ENCODE measurements around the gene PDE9A. TPM values are rescaled to one million over a fixed set of nuclear protein-coding genes. Genes with fewer than 3 reads are reported as not detected.

The PDE9A gene
- total RNA-seq, 1 experiment from 2014 or later: 8.4 TPM

- H2AFZ ChIP-seq: no peak overlapping the region
- H3K4me2 ChIP-seq: no peak overlapping the region
- TF ChIP-seq EZH2 (IDR thresholded peaks at IDR 0.05; ENCODE audit: low read depth): no peak
- TF ChIP-seq, protein P1, sequence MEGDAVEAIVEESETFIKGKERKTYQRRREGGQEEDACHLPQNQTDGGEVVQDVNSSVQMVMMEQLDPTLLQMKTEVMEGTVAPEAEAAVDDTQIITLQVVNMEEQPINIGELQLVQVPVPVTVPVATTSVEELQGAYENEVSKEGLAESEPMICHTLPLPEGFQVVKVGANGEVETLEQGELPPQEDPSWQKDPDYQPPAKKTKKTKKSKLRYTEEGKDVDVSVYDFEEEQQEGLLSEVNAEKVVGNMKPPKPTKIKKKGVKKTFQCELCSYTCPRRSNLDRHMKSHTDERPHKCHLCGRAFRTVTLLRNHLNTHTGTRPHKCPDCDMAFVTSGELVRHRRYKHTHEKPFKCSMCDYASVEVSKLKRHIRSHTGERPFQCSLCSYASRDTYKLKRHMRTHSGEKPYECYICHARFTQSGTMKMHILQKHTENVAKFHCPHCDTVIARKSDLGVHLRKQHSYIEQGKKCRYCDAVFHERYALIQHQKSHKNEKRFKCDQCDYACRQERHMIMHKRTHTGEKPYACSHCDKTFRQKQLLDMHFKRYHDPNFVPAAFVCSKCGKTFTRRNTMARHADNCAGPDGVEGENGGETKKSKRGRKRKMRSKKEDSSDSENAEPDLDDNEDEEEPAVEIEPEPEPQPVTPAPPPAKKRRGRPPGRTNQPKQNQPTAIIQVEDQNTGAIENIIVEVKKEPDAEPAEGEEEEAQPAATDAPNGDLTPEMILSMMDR (conservative IDR thresholded peaks at IDR 0.05): no peak
- H3K9me2 ChIP-seq (ENCODE audit: insufficient read depth): no peaks in the 10 kb centered on the region
- POLR2A ChIA-PET (ENCODE audit: unreplicated experiment): no interaction called here
- H3K79me2 ChIP-seq (ENCODE audit: low read depth): no peaks in the 10 kb centered on the region
- BruUV-seq (replicated peaks): no TSS peak
- peaks cover 25% of the 10 kb centered on the region for H3K4me1 ChIP-seq (replicated peaks; ENCODE audit: insufficient read depth)
- H3K27me3 ChIP-seq (ENCODE audit: insufficient read depth, low read depth): no peaks in the 10 kb centered on the region
- H3K4me3 ChIP-seq: no peak overlapping the region
- no peaks in the 10 kb centered on the region for H4K20me1 ChIP-seq (ENCODE audit: insufficient read depth)
- no peak overlapping the region for H3K27ac ChIP-seq
- no peak for DNase-seq
- H3F3A ChIP-seq (ENCODE audit: insufficient read depth, low read depth): peaks cover 29% of the 10 kb centered on the region
- intact Hi-C loops (cut with micrococcal nuclease; ENCODE audit: unreplicated experiment): no loop called here
- CTCF ChIA-PET: no interaction called here
- H3K9me3 ChIP-seq (ENCODE audit: insufficient read depth, low read depth): no peaks in the 10 kb centered on the region
- H3K36me3 ChIP-seq (ENCODE audit: low read depth): no peaks in the 10 kb centered on the region
These were observed 141.1 kb downstream of the PDE9A start for GRCh38 chr21:42794551-42794950.

DNA sequence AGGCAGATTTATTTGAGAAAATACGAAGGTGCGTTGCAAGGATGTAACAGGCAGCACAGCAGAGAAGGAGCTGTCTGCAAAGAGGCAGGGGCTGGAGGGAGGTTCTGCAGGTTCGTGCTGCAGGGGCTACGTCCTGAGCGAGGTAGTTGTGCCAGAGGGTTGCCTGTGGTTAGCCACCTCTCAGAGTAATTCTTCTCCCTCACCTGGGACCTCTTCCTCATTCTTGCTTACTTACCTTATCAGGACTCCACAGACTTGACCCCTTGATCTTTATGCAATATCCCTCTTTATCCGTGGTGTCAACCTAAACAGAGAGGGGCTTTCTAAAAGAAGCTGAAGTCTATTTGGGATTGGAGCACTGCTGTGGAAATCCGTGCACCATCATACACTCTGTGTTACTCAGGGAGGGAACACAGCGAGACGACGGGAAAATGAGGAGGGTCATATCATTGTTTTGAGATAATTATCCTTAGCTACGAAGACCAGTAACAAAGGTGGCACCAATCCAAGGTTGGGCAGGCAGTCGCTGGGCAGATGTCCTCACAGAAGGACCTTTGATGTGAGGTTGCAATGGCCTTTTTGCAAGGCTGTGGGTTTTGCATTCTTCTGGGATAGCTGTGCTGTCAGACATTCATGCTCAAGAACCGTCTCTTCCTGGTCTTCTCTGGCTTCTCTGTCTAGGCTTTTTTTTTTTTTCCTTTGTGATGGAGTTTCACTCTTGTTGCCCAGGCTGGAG, 143.1 kb downstream of the PDE9A start:
- Histone ChIP-seq H3K27me3 (ENCODE audit: insufficient read depth, low read depth) (no peaks in the 10 kb centered on the region), H3F3A (ENCODE audit: insufficient read depth, low read depth) (peaks cover 36% of the 10 kb centered on the region), H3K9me3 (ENCODE audit: insufficient read depth, low read depth) (no peaks in the 10 kb centered on the region), H3K4me2 (peak overlapping the region; percentile 59), H3K27ac (peak overlapping the region; percentile 16), H3K9me2 (ENCODE audit: insufficient read depth) (no peaks in the 10 kb centered on the region), H3K79me2 (ENCODE audit: low read depth) (no peaks in the 10 kb centered on the region), H4K20me1 (ENCODE audit: insufficient read depth) (no peaks in the 10 kb centered on the region), H3K36me3 (ENCODE audit: low read depth) (no peaks in the 10 kb centered on the region), H3K4me3 (peak overlapping the region; percentile 1; the same call in 1 of the 2 replicates), H2AFZ (peak overlapping the region; percentile 67; the same call in 1 of the 2 replicates), H3K4me1 (replicated peaks; ENCODE audit: insufficient read depth) (peaks cover 33% of the 10 kb centered on the region)
- DNase-seq: peak; percentile 48 to 82
- TF ChIP-seq EZH2 (IDR thresholded peaks at IDR 0.05; ENCODE audit: low read depth): no peak
- TF ChIP-seq, protein P1 (conservative IDR thresholded peaks at IDR 0.05): no peak
- intact Hi-C loops (cut with micrococcal nuclease; ENCODE audit: unreplicated experiment): loop anchor here (1.0 kb wide), 2 partner anchors 16 to 72 kb away; no protein-coding TSS in a partner anchor
- no TSS peak for BruUV-seq (replicated peaks)
- CTCF ChIA-PET: interaction anchor here (0.6 kb wide), 1 partner anchor 20 kb away, joined by 3 read pairs; no protein-coding TSS in a partner anchor
- POLR2A ChIA-PET (ENCODE audit: unreplicated experiment): no interaction called here

DNA sequence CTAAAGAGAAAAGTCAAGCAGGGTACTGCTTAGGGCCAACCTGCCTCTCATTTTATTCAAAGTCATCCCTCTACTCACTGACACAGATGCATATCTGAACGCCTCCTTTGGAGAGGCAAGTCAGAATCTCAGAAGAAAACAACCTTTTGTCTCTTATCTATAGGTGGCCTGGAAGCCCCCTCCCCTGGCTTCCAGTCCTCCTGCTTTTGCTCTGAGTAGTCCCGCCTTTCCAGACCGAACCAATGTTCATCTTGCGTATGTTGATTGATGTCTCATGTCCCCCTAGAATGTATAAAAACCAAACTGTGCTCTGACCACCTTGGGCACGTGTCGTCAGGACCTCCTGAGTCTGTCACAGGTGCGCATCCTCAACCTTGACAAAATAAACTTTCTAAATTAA, 144.1 kb downstream of the PDE9A start:
- no peak overlapping the region for H3K4me2 ChIP-seq
- no peaks in the 10 kb centered on the region for H3K27me3 ChIP-seq (ENCODE audit: insufficient read depth, low read depth)
- H3F3A ChIP-seq (ENCODE audit: insufficient read depth, low read depth): peaks cover 36% of the 10 kb centered on the region
- TF ChIP-seq, protein P1 (conservative IDR thresholded peaks at IDR 0.05): no peak
- no peak for TF ChIP-seq EZH2 (IDR thresholded peaks at IDR 0.05; ENCODE audit: low read depth)
- no peaks in the 10 kb centered on the region for H3K9me3 ChIP-seq (ENCODE audit: insufficient read depth, low read depth)
- CTCF ChIA-PET: no interaction called here
- POLR2A ChIA-PET (ENCODE audit: unreplicated experiment): no interaction called here
- no peak overlapping the region for H2AFZ ChIP-seq
- H3K4me3 ChIP-seq: no peak overlapping the region
- intact Hi-C loops (cut with micrococcal nuclease; ENCODE audit: unreplicated experiment): no loop called here
- no peaks in the 10 kb centered on the region for H4K20me1 ChIP-seq (ENCODE audit: insufficient read depth)
- no peak overlapping the region for H3K27ac ChIP-seq
- H3K4me1 ChIP-seq (replicated peaks; ENCODE audit: insufficient read depth): peaks cover 33% of the 10 kb centered on the region
- H3K9me2 ChIP-seq (ENCODE audit: insufficient read depth): no peaks in the 10 kb centered on the region
- H3K79me2 ChIP-seq (ENCODE audit: low read depth): no peaks in the 10 kb centered on the region
- H3K36me3 ChIP-seq (ENCODE audit: low read depth): no peaks in the 10 kb centered on the region
- BruUV-seq (replicated peaks): no TSS peak
- DNase-seq: no peak
